AG09309 (cell line): ENCODE measurements around the gene RUBCN.

Source experiments
- DNase-seq: peaks from one replicate; pipeline ENCODE4 v3.0.0-alpha.2; 2010; ENCODE audit warnings: low read depth
- H3K4me3 ChIP-seq: 2 replicates; pipeline ENCODE4 v1.5.1; 2011; ENCODE audit warnings: mild to moderate bottlenecking, low read depth, low read length, moderate library complexity; ENCODE audit not compliant: control insufficient read depth
- CTCF ChIP-seq: IDR thresholded peaks from 2 replicates; pipeline ENCODE4 v1.5.1; 2011; ENCODE audit warnings: mild to moderate bottlenecking, low read depth, low read length, inconsistent platforms; ENCODE audit not compliant: insufficient read depth, control insufficient read depth; ENCODE audit errors: missing control alignments

RUBCN gene

GRCh38 chr3:197709135-197709534 lies 27.6 kb downstream of the RUBCN start:
- DNase-seq = no peak
- TF ChIP-seq CTCF = no peak
- H3K4me3 ChIP-seq = no peak overlapping the region

GRCh38 chr3:197706658-197707057 lies 30.0 kb downstream of the RUBCN start:
- TF ChIP-seq CTCF = no peak
- H3K4me3 ChIP-seq = no peak overlapping the region
- DNase-seq = no peak

- no peak for DNase-seq
- TF ChIP-seq CTCF = no peak
These were observed 34.9 kb downstream of the RUBCN start for GRCh38 chr3:197701841-197702240.

GRCh38 chr3:197700095-197700494 lies 36.6 kb downstream of the RUBCN start:
- TF ChIP-seq CTCF = no peak
- no peak for DNase-seq
- no peak overlapping the region for H3K4me3 ChIP-seq

More at GRCh38 chr3:197701841-197702240, 34.9 kb downstream of the RUBCN start:
- H3K4me3 ChIP-seq = no peak overlapping the region

GRCh38 chr3:197697355-197697754 lies 39.3 kb downstream of the RUBCN start:
- TF ChIP-seq CTCF = no peak
- DNase-seq = no peak
- H3K4me3 ChIP-seq = no peak overlapping the region

GRCh38 chr3:197694251-197694650 lies 42.5 kb downstream of the RUBCN start:
- no peak for TF ChIP-seq CTCF
- no peak for DNase-seq
- H3K4me3 ChIP-seq = no peak overlapping the region

GRCh38 chr3:197692641-197693040 lies 44.1 kb downstream of the RUBCN start:
- no peak for TF ChIP-seq CTCF
- H3K4me3 ChIP-seq = no peak overlapping the region
- no peak for DNase-seq
